ENCODE results near the gene ZNF324B.
A peak's percentile ranks its signal among the peaks of the same experiment; 100 is the strongest.
"Not testable (repeated sequence)": the region's sequence is repeated elsewhere in the genome, so short reads cannot be mapped to it uniquely, and the experiment has no call there.

Gene ZNF324B

GRCh38 chr19:58440556-58440955 is 10.9 kb upstream of the ZNF324B start:
- no peaks in the 10 kb centered on the region for H3K36me3 ChIP-seq (ENCODE audit: low read length)
- H3K79me2 ChIP-seq (ENCODE audit: insufficient read depth, low read length): no peaks in the 10 kb centered on the region
- no peaks in the 10 kb centered on the region for H3F3A ChIP-seq (ENCODE audit: insufficient read depth)
- no peak overlapping the region for H3K4me3 ChIP-seq (ENCODE audit: insufficient read depth, low read length, poor library complexity, severe bottlenecking)
- H4K20me1 ChIP-seq (ENCODE audit: low read depth, low read length): no peaks in the 10 kb centered on the region
- TF ChIP-seq CTCF (IDR thresholded peaks at IDR 0.05; ENCODE audit: insufficient read depth, low read length, poor library complexity, severe bottlenecking) (no peak), EZH2phosphoT487 (conservative IDR thresholded peaks at IDR 0.05; ENCODE audit: low read length) (no peak)
- H3K27me3 ChIP-seq (ENCODE audit: low read length): no peaks in the 10 kb centered on the region
- H2AFZ ChIP-seq (ENCODE audit: low read depth, low read length, severe bottlenecking): no peak overlapping the region
- H3K4me2 ChIP-seq (ENCODE audit: low read depth, low read length, poor library complexity, severe bottlenecking): no peak overlapping the region
- no peaks in the 10 kb centered on the region for H3K9me2 ChIP-seq (replicated peaks; ENCODE audit: insufficient read depth, low read length)
- no peak overlapping the region for H3K27ac ChIP-seq (ENCODE audit: low read depth, low read length)
- H3K9ac ChIP-seq (ENCODE audit: low read length): no peak overlapping the region
- no peaks in the 10 kb centered on the region for H3K9me3 ChIP-seq (ENCODE audit: insufficient read depth, low read length)

GRCh38 chr19:58442986-58443385 is 8.4 kb upstream of the ZNF324B start:
- H3K79me2 ChIP-seq (ENCODE audit: insufficient read depth, low read length); H3K9me3 ChIP-seq (ENCODE audit: insufficient read depth, low read length); H3K27me3 ChIP-seq (ENCODE audit: low read length); H3K4me3 ChIP-seq (ENCODE audit: insufficient read depth, low read length, poor library complexity, severe bottlenecking); H3K36me3 ChIP-seq (ENCODE audit: low read length); H2AFZ ChIP-seq (ENCODE audit: low read depth, low read length, severe bottlenecking); H3K4me2 ChIP-seq (ENCODE audit: low read depth, low read length, poor library complexity, severe bottlenecking); H3F3A ChIP-seq (ENCODE audit: insufficient read depth); H3K9ac ChIP-seq (ENCODE audit: low read length); H3K27ac ChIP-seq (ENCODE audit: low read depth, low read length); H3K9me2 ChIP-seq (replicated peaks; ENCODE audit: insufficient read depth, low read length); H4K20me1 ChIP-seq (ENCODE audit: low read depth, low read length): not testable (repeated sequence)

- H2AFZ ChIP-seq (ENCODE audit: low read depth, low read length, severe bottlenecking); H3K9me2 ChIP-seq (replicated peaks; ENCODE audit: insufficient read depth, low read length); H3K4me2 ChIP-seq (ENCODE audit: low read depth, low read length, poor library complexity, severe bottlenecking); H3K9ac ChIP-seq (ENCODE audit: low read length); H3K79me2 ChIP-seq (ENCODE audit: insufficient read depth, low read length); H4K20me1 ChIP-seq (ENCODE audit: low read depth, low read length); H3K27ac ChIP-seq (ENCODE audit: low read depth, low read length); H3K27me3 ChIP-seq (ENCODE audit: low read length); H3K36me3 ChIP-seq (ENCODE audit: low read length); H3F3A ChIP-seq (ENCODE audit: insufficient read depth); H3K4me3 ChIP-seq (ENCODE audit: insufficient read depth, low read length, poor library complexity, severe bottlenecking): not testable (repeated sequence)
- H3K9me3 ChIP-seq (ENCODE audit: insufficient read depth, low read length): peaks cover 15% of the 10 kb centered on the region; the same call in 1 of the 2 replicates
Observed at GRCh38 chr19:58448860-58449259, 2.6 kb upstream of the ZNF324B start.

- H3K4me2 ChIP-seq (ENCODE audit: low read depth, low read length, poor library complexity, severe bottlenecking); H3K4me3 ChIP-seq (ENCODE audit: insufficient read depth, low read length, poor library complexity, severe bottlenecking); H3K27ac ChIP-seq (ENCODE audit: low read depth, low read length); H3K79me2 ChIP-seq (ENCODE audit: insufficient read depth, low read length); H3K9ac ChIP-seq (ENCODE audit: low read length); H2AFZ ChIP-seq (ENCODE audit: low read depth, low read length, severe bottlenecking); H3K27me3 ChIP-seq (ENCODE audit: low read length); H3F3A ChIP-seq (ENCODE audit: insufficient read depth); H4K20me1 ChIP-seq (ENCODE audit: low read depth, low read length); H3K36me3 ChIP-seq (ENCODE audit: low read length); H3K9me2 ChIP-seq (replicated peaks; ENCODE audit: insufficient read depth, low read length): not testable (repeated sequence)
- peaks cover 15% of the 10 kb centered on the region; the same call in 1 of the 2 replicates for H3K9me3 ChIP-seq (ENCODE audit: insufficient read depth, low read length)
Observed at GRCh38 chr19:58449980-58450379, 1.4 kb upstream of the ZNF324B start.

- no peaks in the 10 kb centered on the region for H4K20me1 ChIP-seq (ENCODE audit: low read depth, low read length)
- no peaks in the 10 kb centered on the region for H3K27me3 ChIP-seq (ENCODE audit: low read length)
- H3K36me3 ChIP-seq (ENCODE audit: low read length): no peaks in the 10 kb centered on the region
- peak overlapping the region; percentile 67 for H3K4me2 ChIP-seq (ENCODE audit: low read depth, low read length, poor library complexity, severe bottlenecking)
- no peak for TF ChIP-seq EZH2phosphoT487 (conservative IDR thresholded peaks at IDR 0.05; ENCODE audit: low read length)
- no peak for TF ChIP-seq CTCF (IDR thresholded peaks at IDR 0.05; ENCODE audit: insufficient read depth, low read length, poor library complexity, severe bottlenecking)
- peak overlapping the region; percentile 80 for H3K4me3 ChIP-seq (ENCODE audit: insufficient read depth, low read length, poor library complexity, severe bottlenecking)
- no peaks in the 10 kb centered on the region for H3K79me2 ChIP-seq (ENCODE audit: insufficient read depth, low read length)
- H3F3A ChIP-seq (ENCODE audit: insufficient read depth): no peaks in the 10 kb centered on the region
- H2AFZ ChIP-seq (ENCODE audit: low read depth, low read length, severe bottlenecking): peak overlapping the region; percentile 10
- no peaks in the 10 kb centered on the region for H3K9me2 ChIP-seq (replicated peaks; ENCODE audit: insufficient read depth, low read length)
- peaks cover 15% of the 10 kb centered on the region; the same call in 1 of the 2 replicates for H3K9me3 ChIP-seq (ENCODE audit: insufficient read depth, low read length)
- H3K9ac ChIP-seq (ENCODE audit: low read length): peak overlapping the region; percentile 75
- H3K27ac ChIP-seq (ENCODE audit: low read depth, low read length): no peak overlapping the region
Observed at GRCh38 chr19:58450856-58451357, 515 bp upstream of the ZNF324B start.

All from SU-DHL-6 (cell line).